ENCODE results near the gene ZNF277. TPM values are rescaled to one million over a fixed set of nuclear protein-coding genes. Genes with fewer than 3 reads are reported as not detected.

ZNF277 gene
- total RNA-seq, 1 experiment from 2014 or later, result 12.8 TPM

GRCh38 chr7:112282476-112283188 lies 76.1 kb downstream of the ZNF277 start:
- POLR2A ChIA-PET, result no interaction called here
- intact Hi-C loops (cut with micrococcal nuclease; ENCODE audit: unreplicated experiment) (no loop called here), in situ Hi-C loops (cut with HindIII; ENCODE audit: low pct_unique_long_range_greater_than_20kb, low sequenced_read_pairs) (no loop called here)
- no peak for TF ChIP-seq CTCF (IDR thresholded peaks at IDR 0.05)
- TF ChIP-seq SIN3A (IDR thresholded peaks at IDR 0.05; ENCODE audit: borderline replicate concordance, insufficient read depth, low read depth, low read length), result no peak
- no peak for TF ChIP-seq REST (IDR thresholded peaks at IDR 0.05; ENCODE audit: insufficient read depth in 1 of 2, low read depth in 2 of 2, low read length in 1 of 2)
- TF ChIP-seq POLR2AphosphoS5 (IDR thresholded peaks at IDR 0.05; ENCODE audit: low read depth, low read length), result no peak
- no peak for TF ChIP-seq TCF7L2 (IDR thresholded peaks at IDR 0.05; ENCODE audit: low read depth, low read length)
- BruUV-seq (replicated peaks), result no TSS peak
- no peak for ATAC-seq
- CTCF ChIA-PET, result no interaction called here
- Histone ChIP-seq H3K4me3 (ENCODE audit: low read depth in 2 of 2, low read length in 2 of 2) (no peak overlapping the region), H3K4me1 (ENCODE audit: control insufficient read depth, insufficient read depth, low read length) (no peaks in the 10 kb centered on the region), H3K27me3 (ENCODE audit: control insufficient read depth, insufficient read depth, low read length) (no peaks in the 10 kb centered on the region), H3K27ac (ENCODE audit: low read length) (no peak overlapping the region), H3K36me3 (ENCODE audit: control insufficient read depth, insufficient read depth, low read length) (no peaks in the 10 kb centered on the region), H3K9me3 (ENCODE audit: control insufficient read depth, insufficient read depth, low read depth, low read length) (no peaks in the 10 kb centered on the region)
- DNase-seq (ENCODE audit: low read depth, low spot score), result no peak

- TF ChIP-seq SIN3A (IDR thresholded peaks at IDR 0.05; ENCODE audit: borderline replicate concordance, insufficient read depth, low read depth, low read length) (no peak), REST (IDR thresholded peaks at IDR 0.05; ENCODE audit: insufficient read depth in 1 of 2, low read depth in 2 of 2, low read length in 1 of 2) (no peak), POLR2AphosphoS5 (IDR thresholded peaks at IDR 0.05; ENCODE audit: low read depth, low read length) (no peak), TCF7L2 (IDR thresholded peaks at IDR 0.05; ENCODE audit: low read depth, low read length) (no peak), CTCF (IDR thresholded peaks at IDR 0.05) (no peak)
- POLR2A ChIA-PET, result no interaction called here
- in situ Hi-C loops (cut with HindIII; ENCODE audit: low pct_unique_long_range_greater_than_20kb, low sequenced_read_pairs) (no loop called here), intact Hi-C loops (cut with micrococcal nuclease; ENCODE audit: unreplicated experiment) (no loop called here)
- CTCF ChIA-PET, result no interaction called here
- no peak for DNase-seq (ENCODE audit: low read depth, low spot score)
- BruUV-seq (replicated peaks), result no TSS peak
- ATAC-seq, result no peak
- H3K36me3 ChIP-seq (ENCODE audit: control insufficient read depth, insufficient read depth, low read length), result no peaks in the 10 kb centered on the region
- no peaks in the 10 kb centered on the region for H3K27me3 ChIP-seq (ENCODE audit: control insufficient read depth, insufficient read depth, low read length)
- H3K9me3 ChIP-seq (ENCODE audit: control insufficient read depth, insufficient read depth, low read depth, low read length), result no peaks in the 10 kb centered on the region
- H3K4me3 ChIP-seq (ENCODE audit: low read depth in 2 of 2, low read length in 2 of 2), result no peak overlapping the region
- no peaks in the 10 kb centered on the region for H3K4me1 ChIP-seq (ENCODE audit: control insufficient read depth, insufficient read depth, low read length)
- H3K27ac ChIP-seq (ENCODE audit: low read length), result no peak overlapping the region
Observed at GRCh38 chr7:112283382-112283910, 77.0 kb downstream of the ZNF277 start.
